GM18499 (cell line): ENCODE measurements around the gene CPNE1.
"Not testable (repeated sequence)": the region's sequence is repeated elsewhere in the genome, so short reads cannot be mapped to it uniquely, and the experiment has no call there.

Source experiments
- ATAC-seq: cut with Tn5 transposase; IDR thresholded peaks from one replicate; pipeline ENCODE4 v1.9.1; 2021; ENCODE audit warnings: moderate number of reproducible peaks; ENCODE audit not compliant: insufficient read depth, unreplicated experiment

Gene CPNE1

GRCh38 chr20:35698298-35699126 lies 33.8 kb upstream of the CPNE1 start:
- ATAC-seq: no peak

- no peak for ATAC-seq
Measured at GRCh38 chr20:35697696-35698297, 33.1 kb upstream of the CPNE1 start.

- no peak for ATAC-seq
Measured at GRCh38 chr20:35695978-35696377, 31.3 kb upstream of the CPNE1 start.

GRCh38 chr20:35695245-35695749 lies 30.6 kb upstream of the CPNE1 start:
- no peak for ATAC-seq

GRCh38 chr20:35690265-35690664 lies 25.6 kb upstream of the CPNE1 start:
- ATAC-seq: no peak

- ATAC-seq: not testable (repeated sequence)
Measured at GRCh38 chr20:35686872-35687271, 22.2 kb upstream of the CPNE1 start.

GRCh38 chr20:35685368-35685767 lies 20.7 kb upstream of the CPNE1 start:
- ATAC-seq: not testable (repeated sequence)

GRCh38 chr20:35681960-35682359 lies 17.3 kb upstream of the CPNE1 start:
- no peak for ATAC-seq

GRCh38 chr20:35680452-35681183 lies 15.9 kb upstream of the CPNE1 start:
- no peak for ATAC-seq

- no peak for ATAC-seq
Measured at GRCh38 chr20:35674921-35675320, 10.2 kb upstream of the CPNE1 start.

- ATAC-seq: no peak
Measured at GRCh38 chr20:35673884-35674283, 9.2 kb upstream of the CPNE1 start.

GRCh38 chr20:35669681-35670080 lies 5.0 kb upstream of the CPNE1 start:
- ATAC-seq: no peak

- no peak for ATAC-seq
Measured at GRCh38 chr20:35669221-35669620, 4.5 kb upstream of the CPNE1 start.

- no peak for ATAC-seq
Measured at GRCh38 chr20:35665949-35666288, 1.2 kb upstream of the CPNE1 start.

- ATAC-seq: peak; percentile 17
Measured at GRCh38 chr20:35663516-35664465, 909 bp downstream of the CPNE1 start.

- no peak for ATAC-seq
Measured at GRCh38 chr20:35662551-35662950, 2.1 kb downstream of the CPNE1 start.

GRCh38 chr20:35661908-35662307 lies 2.8 kb downstream of the CPNE1 start:
- ATAC-seq: no peak

- ATAC-seq: no peak
Measured at GRCh38 chr20:35661053-35661452, 3.6 kb downstream of the CPNE1 start.

GRCh38 chr20:35660122-35660937 lies 4.4 kb downstream of the CPNE1 start:
- no peak for ATAC-seq
